KMS-11 (cell line): ENCODE results near the gene ZMAT2.
"Not testable (repeated sequence)": the region's sequence is repeated elsewhere in the genome, so short reads cannot be mapped to it uniquely, and the experiment has no call there.

Source experiments
- H2AFZ ChIP-seq: fragments of 200-600 bp; sonication (generic); 2 replicates; pipeline ENCODE4 v1.6.1; 2016; ENCODE audit warnings: antibody characterized with exemption, mixed run types, low read depth
- H3K27ac ChIP-seq: fragments of 200-600 bp; sonication (generic); 2 replicates; pipeline ENCODE4 v1.6.1; 2016; ENCODE audit warnings: mild to moderate bottlenecking, mixed run types
- H3K27me3 ChIP-seq: fragments of 200-600 bp; sonication (generic); 2 replicates; pipeline ENCODE4 v1.6.1; 2017; ENCODE audit warnings: mild to moderate bottlenecking, low read depth, mixed run types, moderate library complexity; ENCODE audit not compliant: insufficient read depth
- H3K36me3 ChIP-seq: fragments of 200-600 bp; sonication (generic); 2 replicates; pipeline ENCODE4 v1.6.1; 2017; ENCODE audit warnings: mild to moderate bottlenecking, mixed run types; ENCODE audit not compliant: insufficient read depth
- H3K4me1 ChIP-seq: fragments of 200-600 bp; sonication (generic); 2 replicates; pipeline ENCODE4 v1.6.1; 2016; ENCODE audit warnings: mild to moderate bottlenecking, low read depth, mixed run types; ENCODE audit not compliant: poor library complexity, severe bottlenecking
- H3K4me2 ChIP-seq: fragments of 200-600 bp; sonication (generic); 2 replicates; pipeline ENCODE4 v1.7.0; 2016; ENCODE audit warnings: mild to moderate bottlenecking, mixed run types
- H3K4me3 ChIP-seq: fragments of 200-600 bp; sonication (generic); IDR thresholded peaks from 2 replicates; pipeline ENCODE4 v1.6.1; 2017; ENCODE audit warnings: low read depth, low read length, mixed read lengths; ENCODE audit not compliant: insufficient read depth
- H3K79me2 ChIP-seq: fragments of 200-600 bp; sonication (generic); 2 replicates; pipeline ENCODE4 v1.6.1; 2016; ENCODE audit warnings: low read depth, mixed run types; ENCODE audit not compliant: insufficient read depth
- H3K9ac ChIP-seq: fragments of 200-600 bp; sonication (generic); 2 replicates; pipeline ENCODE4 v1.6.1; 2016; ENCODE audit warnings: mild to moderate bottlenecking, mixed run types
- H4K20me1 ChIP-seq: fragments of 200-600 bp; sonication (generic); 2 replicates; pipeline ENCODE4 v1.6.1; 2016; ENCODE audit warnings: mild to moderate bottlenecking, mixed run types; ENCODE audit not compliant: insufficient read depth
- CTCF ChIP-seq: fragments of 200-600 bp; sonication (generic); conservative IDR thresholded peaks from 2 replicates; pipeline ENCODE4 v1.6.1; 2017; ENCODE audit warnings: low read depth, mild to moderate bottlenecking, antibody characterized with exemption, low read length, moderate library complexity, mixed read lengths

The ZMAT2 gene

DNA sequence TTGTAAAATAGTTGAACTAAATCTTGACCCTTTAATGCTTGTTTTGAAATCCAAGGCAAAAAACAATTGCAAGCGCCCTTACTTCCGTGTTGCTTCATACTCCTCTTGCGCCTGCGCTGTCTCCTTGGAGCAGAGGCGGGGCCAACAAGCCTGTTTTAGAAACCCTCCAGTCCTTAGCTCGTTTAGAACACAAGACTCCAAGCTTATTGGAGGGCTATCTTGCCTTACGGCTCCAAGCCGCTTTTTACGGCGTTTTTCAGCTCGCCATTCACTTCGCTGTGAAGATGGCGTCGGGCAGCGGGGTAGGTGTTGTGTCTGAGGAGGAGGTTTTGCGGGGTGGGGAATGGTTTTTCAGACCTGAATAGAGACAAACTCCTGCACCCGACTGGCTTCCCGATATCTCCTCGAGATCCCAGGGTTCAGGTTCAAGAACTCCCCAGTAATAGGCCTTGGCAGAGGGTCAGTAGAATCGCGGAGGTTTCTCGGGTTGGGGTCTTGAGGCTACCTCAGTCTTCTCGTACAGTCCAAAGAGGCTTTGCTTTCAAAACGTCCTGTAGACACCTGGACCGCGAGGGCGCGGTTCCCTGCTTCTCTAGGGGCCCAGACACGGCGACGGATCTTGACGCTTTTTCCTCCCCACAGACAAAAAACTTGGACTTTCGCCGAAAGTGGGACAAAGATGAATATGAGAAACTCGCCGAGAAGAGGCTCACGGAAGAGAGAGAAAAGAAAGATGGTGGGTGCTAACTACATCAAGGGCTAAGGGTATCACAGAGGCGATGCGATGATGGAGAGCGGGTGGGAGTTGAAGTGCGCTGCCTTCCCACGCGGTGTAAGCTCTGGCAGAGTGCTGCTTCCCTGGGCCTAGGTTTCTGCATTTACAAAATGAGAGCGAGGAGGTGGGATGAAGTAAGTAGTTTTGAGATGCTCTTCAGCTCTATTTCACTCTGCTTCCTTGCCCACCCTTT, at the start of gene ZMAT2:
Gene ZMAT2, plus strand, starts transcription at position 271 of the 968 bp plus-strand sequence. Its CDS starts 14 bp downstream, at position 285.
- peak within 1 kb of the TSS; percentile 8; the same call in 1 of the 2 replicates for H3K4me2 ChIP-seq
- no peak within 1 kb of the TSS for H2AFZ ChIP-seq
- H3K27ac ChIP-seq: no peak within 1 kb of the TSS
- no peaks in the 10 kb centered on the region for H3K79me2 ChIP-seq
- no peak within 1 kb of the TSS for H3K4me3 ChIP-seq
- no peaks in the 10 kb centered on the region for H3K4me1 ChIP-seq
- H4K20me1 ChIP-seq: no peaks in the 10 kb centered on the region
- TF ChIP-seq CTCF: no peak
- H3K36me3 ChIP-seq: peaks cover 9% of the 10 kb centered on the region; the same call in 1 of the 2 replicates
- no peak within 1 kb of the TSS; the same call in 1 of the 2 replicates for H3K9ac ChIP-seq
- no peaks in the 10 kb centered on the region for H3K27me3 ChIP-seq

GRCh38 chr5:140658870-140659269, 41.4 kb upstream of the ZMAT2 start:
- H4K20me1 ChIP-seq: no peaks in the 10 kb centered on the region
- no peak overlapping the region for H3K4me2 ChIP-seq
- H3K27ac ChIP-seq: no peak overlapping the region
- no peaks in the 10 kb centered on the region for H3K27me3 ChIP-seq
- peaks cover 22% of the 10 kb centered on the region for H3K4me1 ChIP-seq
- no peak overlapping the region for H3K4me3 ChIP-seq
- H3K79me2 ChIP-seq: no peaks in the 10 kb centered on the region
- no peaks in the 10 kb centered on the region; the same call in 1 of the 2 replicates for H3K36me3 ChIP-seq
- TF ChIP-seq CTCF: no peak
- H3K9ac ChIP-seq: no peak overlapping the region
- H2AFZ ChIP-seq: no peak overlapping the region

DNA sequence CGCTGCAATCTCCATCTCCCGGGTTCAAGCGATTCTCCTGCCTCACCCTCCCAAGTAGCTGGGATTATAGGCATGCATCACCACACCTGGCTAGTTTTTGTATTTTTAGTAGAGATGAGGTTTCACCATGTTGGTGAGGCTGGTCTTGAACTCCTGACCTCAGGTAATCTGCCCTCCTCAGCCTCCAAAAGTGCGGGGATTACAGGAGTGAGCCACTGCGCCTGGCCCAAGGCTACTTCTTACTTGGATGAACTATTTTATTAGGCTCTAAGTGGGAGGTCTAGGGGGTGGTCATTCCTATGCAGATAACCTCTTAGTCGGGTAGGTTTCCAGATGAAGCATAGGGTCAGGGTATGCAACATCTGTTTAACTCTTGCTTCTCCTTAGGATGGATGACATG, 39.9 kb upstream of the ZMAT2 start:
- peaks cover 23% of the 10 kb centered on the region for H3K4me1 ChIP-seq
- H3K4me2 ChIP-seq, H3K9ac ChIP-seq, H3K79me2 ChIP-seq, H3K27ac ChIP-seq, H3K4me3 ChIP-seq, H3K27me3 ChIP-seq, H2AFZ ChIP-seq, H4K20me1 ChIP-seq, H3K36me3 ChIP-seq: not testable (repeated sequence)

- H3K27me3 ChIP-seq: no peaks in the 10 kb centered on the region
- peak overlapping the region; percentile 52 for H3K27ac ChIP-seq
- peaks cover 21% of the 10 kb centered on the region; the same call in 1 of the 2 replicates for H3K79me2 ChIP-seq
- H2AFZ ChIP-seq: peak overlapping the region; percentile 70
- no peak overlapping the region for H3K4me3 ChIP-seq
- no peak for TF ChIP-seq CTCF
- peak overlapping the region; percentile 29; the same call in 1 of the 2 replicates for H3K9ac ChIP-seq
- H3K4me1 ChIP-seq: peaks cover 13% of the 10 kb centered on the region
- peak overlapping the region; percentile 27 for H3K4me2 ChIP-seq
- H4K20me1 ChIP-seq: no peaks in the 10 kb centered on the region
- no peaks in the 10 kb centered on the region; the same call in 1 of the 2 replicates for H3K36me3 ChIP-seq
Observed at GRCh38 chr5:140664030-140664358, 36.3 kb upstream of the ZMAT2 start.
